HepG2 (cell line): ENCODE results near the gene NDUFB7. TPM values are rescaled to one million over a fixed set of nuclear protein-coding genes. Genes with fewer than 3 reads are reported as not detected.

Source experiments
- AKNA ChIP-seq: sonication (generic); formaldehyde crosslinking; IDR thresholded peaks from 2 replicates; pipeline ENCODE4 v1.4.0; 2020; ENCODE audit warnings: missing genetic modification reagents, borderline replicate concordance
- ARID4A ChIP-seq: sonication (generic); formaldehyde crosslinking; IDR thresholded peaks from 2 replicates; pipeline ENCODE4 v1.5.0; 2020; ENCODE audit warnings: mild to moderate bottlenecking, missing genetic modification reagents, borderline replicate concordance
- BHLHE40 ChIP-seq: IDR thresholded peaks from 2 replicates; pipeline ENCODE4 v1.6.1; 2011; ENCODE audit warnings: low read length, improper control_type of control experiment
- DR1 ChIP-seq: sonication (generic); formaldehyde crosslinking; IDR thresholded peaks from 2 replicates; pipeline ENCODE4 v1.8.0; 2021; ENCODE audit warnings: mild to moderate bottlenecking, missing genetic modification reagents, inconsistent platforms
- GABPA ChIP-seq, 2 experiments: IDR thresholded peaks; 2 replicates each; pipeline ENCODE4 v1.6.1; 2011 to 2016; ENCODE audit warnings: low read depth in 2 of 2, low read length in 1 of 2, missing biosample characterization in 1 of 2, missing genetic modification characterization in 1 of 2
- NCOR1 ChIP-seq: fragments of 200-600 bp; sonication (generic); IDR thresholded peaks from 2 replicates; pipeline ENCODE4 v1.7.0; 2017; ENCODE audit warnings: antibody characterized with exemption, low read length, borderline replicate concordance
- PHF20 ChIP-seq: sonication (generic); formaldehyde crosslinking; IDR thresholded peaks from 2 replicates; pipeline ENCODE4 v1.5.0; 2020; ENCODE audit warnings: mild to moderate bottlenecking, missing genetic modification reagents
- THRA ChIP-seq: sonication (generic); formaldehyde crosslinking; IDR thresholded peaks from 2 replicates; pipeline ENCODE4 v1.4.0; 2020; ENCODE audit warnings: missing genetic modification reagents, borderline replicate concordance
- USF2 ChIP-seq, 2 experiments: sonication (generic) in 1 of 2; formaldehyde crosslinking in 1 of 2; IDR thresholded peaks; 2 replicates each; pipeline versions ENCODE4 v1.5.1 to v1.6.1; 2011 to 2020; ENCODE audit warnings: borderline replicate concordance in 1 of 2, low read depth in 1 of 2, low read length in 1 of 2, mild to moderate bottlenecking in 1 of 2, missing genetic modification reagents in 1 of 2, moderate library complexity in 1 of 2
- YY1 ChIP-seq: IDR thresholded peaks from 2 replicates; pipeline ENCODE4 v1.6.1; 2011; ENCODE audit warnings: low read length, low read depth, moderate library complexity, mild to moderate bottlenecking; ENCODE audit not compliant: insufficient read depth, insufficient replicate concordance
- ZSCAN31 ChIP-seq: sonication (generic); formaldehyde crosslinking; IDR thresholded peaks from 2 replicates; pipeline ENCODE4 v1.5.0; 2020; ENCODE audit warnings: low read depth, mild to moderate bottlenecking, missing genetic modification reagents
- polyA plus RNA-seq, 8 experiments: library from polyadenylated mRNA; depleted of rRNA in 3 of 8; stranded (reverse) in 7 of 8; unstranded in 1 of 8; fragments of >200 nt; fragmentation: Illumina TruSeq in 4 of 8; extraction: Trizol in 4 of 8; gene quantifications; 2 replicates each; pipeline versions ENCODE4 v1.2.1 to v1.2.3, GENCODE V29; 2011 to 2016; ENCODE audit warnings: low read depth in 4 of 8, missing spikeins in 1 of 8, mixed read lengths in 1 of 8; ENCODE audit not compliant: insufficient read depth in 1 of 8
- total RNA-seq, 5 experiments: library from RNA; depleted of rRNA; stranded (reverse); fragments of >200 nt; fragmentation: Illumina TruSeq; extraction: Trizol; gene quantifications; 2 replicates each; pipeline ENCODE4 v1.2.3, GENCODE V29; 2016; ENCODE audit warnings: low read depth in 1 of 5

The NDUFB7 gene
- total and polyA plus RNA-seq, 2 of the 13 experiments (the other 11 are each of a cell fraction or from before 2014, with no cell fraction given), result 156 to 198 TPM

- TF ChIP-seq AKNA (CRISPR knock-in tag), result no peak
- no peak for TF ChIP-seq GABPA (IDR thresholded peaks at IDR 0.05; ENCODE audit: low read depth, low read length)
- TF ChIP-seq GABPA (CRISPR knock-in tag; IDR thresholded peaks at IDR 0.05; ENCODE audit: low read depth), result peak; percentile 7; the same call in 1 of the 2 replicates
- TF ChIP-seq BHLHE40, result 0 out of 2 replicates have a peak, but pooled peaks have one; percentile 7
- peak; percentile 56; the same call in 1 of the 2 replicates for TF ChIP-seq PHF20 (CRISPR knock-in tag)
- TF ChIP-seq YY1, result peak; percentile 18
- peak; percentile 100 for TF ChIP-seq DR1 (CRISPR knock-in tag)
- TF ChIP-seq THRA (CRISPR knock-in tag), result 0 out of 2 replicates have a peak, but pooled peaks have one; percentile 25
- TF ChIP-seq ARID4A (CRISPR knock-in tag), result peak; percentile 96
- TF ChIP-seq ZSCAN31 (CRISPR knock-in tag), result peak; percentile 85
- no peak for TF ChIP-seq USF2 (IDR thresholded peaks at IDR 0.05; ENCODE audit: low read depth, low read length)
- TF ChIP-seq USF2 (CRISPR knock-in tag; IDR thresholded peaks at IDR 0.05; ENCODE audit: borderline replicate concordance), result peak; percentile 62; the same call in 1 of the 2 replicates
- peak; percentile 17; the same call in 1 of the 2 replicates for TF ChIP-seq NCOR1
Measured at GRCh38 chr19:14529254-14530004, 42.4 kb downstream of the NDUFB7 start, which contains the start of gene TECR (continued).
